Suppressor macrophage treated with lipopolysaccharide for 1 hour (primary cell): ENCODE data around the gene TMEM131.

Source experiments
- DNase-seq, 3 donors: peaks; one replicate each; pipeline ENCODE4 v3.0.0-alpha.2; 2020 to 2022

TMEM131 gene

DNA sequence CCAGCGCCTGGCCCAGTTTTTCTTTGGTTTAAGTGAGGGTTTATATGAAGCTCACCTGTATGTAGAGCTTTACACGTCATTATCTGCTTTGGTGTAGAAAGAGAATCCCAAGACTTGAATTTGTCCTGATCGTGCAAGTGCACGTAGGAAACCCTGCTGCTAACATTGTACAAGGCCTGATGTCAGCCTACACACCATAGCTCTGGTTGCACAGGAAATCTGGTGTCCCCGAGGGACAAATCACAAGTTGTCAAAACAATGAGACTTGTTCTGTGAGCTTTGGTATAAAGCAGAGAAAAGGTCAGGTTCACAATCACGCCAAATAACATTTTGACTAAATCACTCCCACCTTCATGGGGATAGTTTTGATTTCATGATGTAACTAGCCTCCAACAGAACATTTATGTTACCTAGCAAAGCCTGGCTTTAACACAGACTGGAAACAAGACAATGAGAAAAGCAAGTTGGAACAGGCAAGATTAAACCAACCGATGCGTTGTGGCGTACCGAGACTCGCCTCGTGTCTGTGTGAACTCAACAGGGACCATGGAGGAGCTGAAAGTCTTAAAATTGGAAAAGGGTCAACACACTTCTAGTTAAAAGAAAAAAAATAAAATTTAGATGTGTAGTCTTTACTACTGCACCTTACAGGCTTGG, 240.9 kb downstream of the TMEM131 start:
- no peak for DNase-seq

DNA sequence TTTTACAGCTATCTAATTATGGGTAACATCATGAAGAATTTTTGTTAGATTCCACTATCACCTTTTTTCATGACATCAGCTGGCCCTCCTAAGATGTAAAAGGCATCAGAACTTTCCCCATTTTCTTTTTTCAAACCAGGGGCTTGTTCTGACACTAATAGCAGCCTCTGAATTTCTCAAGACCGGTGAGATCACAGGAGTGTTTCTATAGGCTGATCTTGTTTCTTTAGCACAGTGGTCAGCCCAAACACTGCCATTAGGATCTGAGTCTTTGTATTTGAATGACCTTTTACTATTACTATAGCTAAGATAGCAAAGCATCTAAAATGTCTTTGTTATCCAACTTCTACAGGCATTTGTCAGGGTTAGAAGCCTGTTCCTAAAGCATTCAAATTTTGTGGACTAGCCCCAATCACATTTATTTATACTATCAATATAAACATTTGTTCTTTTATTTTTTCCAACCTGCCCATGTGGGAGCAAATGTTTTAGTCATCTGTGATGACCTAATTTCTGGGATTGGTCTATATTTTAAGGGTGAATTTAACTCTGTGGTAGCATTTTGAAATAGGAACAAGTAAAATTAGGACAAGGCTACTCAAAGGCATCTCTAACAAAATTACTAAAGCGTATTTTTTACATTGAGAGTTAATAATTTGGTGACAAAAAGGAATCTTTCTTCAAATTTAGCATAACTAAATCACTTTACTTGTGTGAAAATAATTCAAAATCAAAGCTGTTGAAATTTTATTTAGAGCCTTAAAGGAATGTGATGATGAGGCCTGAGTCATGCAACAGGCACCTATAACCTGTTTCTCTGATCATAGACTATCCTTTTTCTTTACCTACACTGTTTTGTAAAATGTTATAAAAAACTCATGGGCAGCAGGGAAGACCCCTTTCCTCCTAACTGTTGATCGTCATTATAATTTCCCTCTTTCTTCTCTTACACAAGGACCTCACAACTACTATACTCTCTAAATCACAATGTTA, 243.1 kb downstream of the TMEM131 start:
- no peak for DNase-seq

DNA sequence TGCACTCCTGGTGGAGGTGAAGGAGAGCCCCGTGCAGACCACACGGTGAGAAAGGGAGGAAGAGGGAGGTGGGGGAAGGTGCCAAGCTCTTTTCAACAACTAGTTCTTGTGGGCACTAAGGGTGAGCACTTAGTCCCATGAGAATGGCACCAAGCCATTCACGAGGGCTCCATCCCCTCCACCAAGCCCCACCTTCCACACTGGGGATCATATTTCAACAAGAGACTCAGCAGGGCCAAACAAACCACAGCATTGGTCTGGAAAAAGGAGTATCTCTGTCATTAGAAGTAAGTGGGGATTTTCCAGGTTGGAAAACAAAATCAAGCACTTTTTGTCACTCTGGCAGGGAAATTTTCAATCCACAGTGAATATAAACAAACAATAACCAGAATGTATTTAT, 244.0 kb downstream of the TMEM131 start:
- DNase-seq: no peak

- no peak for DNase-seq
These were observed 245.7 kb downstream of the TMEM131 start for GRCh38 chr2:97750017-97750416.

DNA sequence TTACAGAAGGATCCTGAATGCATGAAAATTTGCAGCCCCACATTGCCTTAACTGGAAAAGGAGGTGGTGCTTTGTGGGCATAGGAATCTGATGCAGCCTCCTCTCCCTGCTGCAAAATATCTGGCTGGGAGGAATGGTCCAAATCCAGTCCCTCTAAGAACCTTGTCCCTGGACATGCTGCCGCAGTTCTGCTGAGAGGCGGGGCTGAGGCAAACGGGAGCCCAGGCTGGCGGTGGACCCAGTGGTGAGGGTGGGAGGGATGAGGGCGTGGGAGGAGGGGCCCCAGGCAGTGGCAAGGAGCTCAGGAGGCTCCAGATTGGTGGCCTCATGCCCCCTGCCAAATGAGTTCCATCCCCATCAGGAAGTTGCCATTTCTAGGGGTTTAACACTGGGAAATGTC, 246.2 kb downstream of the TMEM131 start:
- no peak for DNase-seq

GRCh38 chr2:97747716-97748115, 248.0 kb downstream of the TMEM131 start:
- no peak for DNase-seq

DNA sequence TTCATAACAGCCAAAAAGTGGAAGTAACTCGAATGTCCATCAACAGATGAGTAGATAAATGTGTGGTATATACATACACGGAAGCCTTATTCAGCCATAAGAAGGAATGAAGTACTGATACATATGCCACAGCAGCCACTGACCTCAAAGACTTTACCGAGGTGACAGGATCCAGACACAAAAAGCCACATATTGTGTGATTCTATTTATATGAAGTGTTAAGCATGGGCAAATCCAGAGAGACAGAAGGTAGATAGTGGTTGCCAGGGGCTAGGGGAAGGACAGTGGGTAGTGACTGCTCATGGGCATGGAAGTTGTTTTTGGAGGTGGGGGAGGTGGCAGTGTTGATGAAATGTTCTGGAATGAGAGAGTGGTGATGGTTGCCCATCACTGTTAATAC, 248.5 kb downstream of the TMEM131 start:
- DNase-seq: no peak

- no peak for DNase-seq
These were observed 250.1 kb downstream of the TMEM131 start for GRCh38 chr2:97745474-97746174.

GRCh38 chr2:97743913-97744312, 251.8 kb downstream of the TMEM131 start:
- no peak for DNase-seq

DNA sequence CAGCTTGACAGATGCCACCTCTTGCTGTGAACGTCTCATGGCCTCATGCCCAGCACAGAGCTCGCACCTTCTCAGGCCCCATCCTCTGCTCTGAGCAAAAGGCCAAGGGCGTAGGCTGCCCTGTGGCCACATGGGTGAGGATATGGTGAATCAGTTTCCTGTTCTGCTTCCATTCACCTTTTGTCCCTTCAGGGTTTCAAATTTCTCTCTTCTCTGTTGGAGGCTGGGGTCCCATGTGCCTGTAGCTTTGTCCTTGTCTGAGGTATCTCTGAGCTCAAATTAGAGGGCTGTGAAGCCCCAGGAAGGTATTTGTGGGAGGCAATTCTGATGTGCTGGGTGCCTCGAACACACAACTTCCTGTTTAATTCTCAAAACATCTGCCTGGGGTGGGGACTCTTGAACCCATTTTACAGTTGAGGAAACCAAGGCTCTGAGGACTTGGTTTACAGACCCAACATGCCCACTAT, 253.3 kb downstream of the TMEM131 start:
- DNase-seq: peak in 1 of 3 donors; percentile 7

DNA sequence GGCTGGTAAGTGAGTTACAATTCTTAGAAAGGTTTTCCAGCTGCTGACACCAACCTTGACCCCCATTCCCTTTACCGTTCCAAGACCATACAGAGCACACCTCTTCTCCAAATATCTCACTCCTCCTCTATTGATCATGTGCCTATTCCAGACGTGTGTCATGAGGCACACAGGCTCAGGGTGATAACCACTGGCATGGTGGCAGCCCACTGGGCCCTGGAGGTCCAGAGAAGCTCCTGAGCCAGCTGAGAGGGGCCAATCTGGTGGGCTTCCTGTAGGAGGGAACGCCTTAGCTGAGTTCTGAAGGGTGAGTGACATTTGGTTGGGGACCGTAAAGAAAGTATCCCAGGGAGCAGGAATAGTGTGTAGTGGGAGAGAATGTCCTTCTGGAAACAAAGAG, 254.1 kb downstream of the TMEM131 start:
- DNase-seq: no peak

DNA sequence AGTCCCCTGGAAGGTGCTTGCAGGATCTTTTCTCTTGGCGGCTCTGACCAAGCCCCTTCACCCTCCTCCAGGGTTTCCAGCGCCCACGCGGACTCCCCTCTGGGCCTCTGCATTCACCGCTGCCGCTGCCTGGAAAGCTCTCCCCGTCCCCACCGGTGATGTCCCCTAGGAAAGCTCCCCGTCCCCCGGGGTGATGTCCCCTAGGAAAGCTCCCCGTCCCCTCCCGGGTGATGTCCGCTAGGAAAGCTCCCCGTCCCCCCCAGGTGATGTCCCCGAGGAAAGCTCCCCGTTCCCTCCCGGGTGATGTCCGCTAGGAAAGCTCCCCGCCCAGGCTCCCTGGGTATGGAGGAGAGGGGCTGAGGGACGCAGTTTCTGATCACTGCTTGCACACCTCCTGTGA, 254.5 kb downstream of the TMEM131 start:
- no peak for DNase-seq

DNA sequence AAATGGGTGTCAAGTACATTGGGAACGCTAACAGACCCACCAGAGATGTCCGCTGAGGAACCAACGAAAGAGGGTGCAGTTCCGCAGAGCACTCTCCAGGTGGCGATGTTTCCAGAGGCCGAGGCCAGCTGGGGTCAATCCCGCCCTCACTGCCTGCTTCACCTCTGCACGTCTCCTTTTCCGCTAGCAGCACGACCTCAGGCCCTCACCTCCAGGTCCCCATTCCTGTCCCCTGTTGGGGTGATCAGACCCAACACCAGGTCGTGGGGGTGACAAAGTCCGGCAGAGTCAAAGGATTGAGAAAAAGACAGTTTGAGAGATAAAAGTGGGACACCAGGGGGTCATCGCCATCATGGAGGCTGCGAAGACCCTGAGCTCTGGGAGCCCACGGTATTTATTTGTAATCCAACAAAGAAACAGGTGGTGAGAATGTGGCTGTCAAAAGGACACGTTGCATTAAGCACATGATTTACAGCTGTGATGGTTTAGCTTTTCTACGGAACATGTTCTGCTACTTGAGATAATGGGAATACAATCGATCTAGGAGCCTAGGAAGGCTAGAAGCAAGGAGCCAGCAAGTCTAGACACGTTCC, 255.1 kb downstream of the TMEM131 start:
- peak; percentile 50 to 73 (median 67) for DNase-seq

DNA sequence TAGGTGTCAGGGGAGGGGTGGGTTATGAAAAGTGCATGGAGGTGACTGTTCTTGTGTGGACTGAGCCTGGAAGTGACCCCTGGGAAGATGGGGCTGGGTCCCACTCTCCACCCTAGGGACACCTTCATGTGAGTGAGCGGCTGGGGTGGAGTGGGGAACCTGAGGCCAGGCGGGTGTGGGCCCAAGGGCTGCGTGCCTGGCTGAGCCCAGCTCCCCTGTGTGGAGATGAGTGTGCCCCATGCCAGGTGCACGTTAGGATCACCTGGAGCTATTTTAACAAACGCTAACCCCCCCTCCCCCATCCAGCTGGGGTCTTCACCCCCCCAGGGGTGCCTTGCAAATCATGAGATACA, 255.9 kb downstream of the TMEM131 start:
- no peak for DNase-seq

DNA sequence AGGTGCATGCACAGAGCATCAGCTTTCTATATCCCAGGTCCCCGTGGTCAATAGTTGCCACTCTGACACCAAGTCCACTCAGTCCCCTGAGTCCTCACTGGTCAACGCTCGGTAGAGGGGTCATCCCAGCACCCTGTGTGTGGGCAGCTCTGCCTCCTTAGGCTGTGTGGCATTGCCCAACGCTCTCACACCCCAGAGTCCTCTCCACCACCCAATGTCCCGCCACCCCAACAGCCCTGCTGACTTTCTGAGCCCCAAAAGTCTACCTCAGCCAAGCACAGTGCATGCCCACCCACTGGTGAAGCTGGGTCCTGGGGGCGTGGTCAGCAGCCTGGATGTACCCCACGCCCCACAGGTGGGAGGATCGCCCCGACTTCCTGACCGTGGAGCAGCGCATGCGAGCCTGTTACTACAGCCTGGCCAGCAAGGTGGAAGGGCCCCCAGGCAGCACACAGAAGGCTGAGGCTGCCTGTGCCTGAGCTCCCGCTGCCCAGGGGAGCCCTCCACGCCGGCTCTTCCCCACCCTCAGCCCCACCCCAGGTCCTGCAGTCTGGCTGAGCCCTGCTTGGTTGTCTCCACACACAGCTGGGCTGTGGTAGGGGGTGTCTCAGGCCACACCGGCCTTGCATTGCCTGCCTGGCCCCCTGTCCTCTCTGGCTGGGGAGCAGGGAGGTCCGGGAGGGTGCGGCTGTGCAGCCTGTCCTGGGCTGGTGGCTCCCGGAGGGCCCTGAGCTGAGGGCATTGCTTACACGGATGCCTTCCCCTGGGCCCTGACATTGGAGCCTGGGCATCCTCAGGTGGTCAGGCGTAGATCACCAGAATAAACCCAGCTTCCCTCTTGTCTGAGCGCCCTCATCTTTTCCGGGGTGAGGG, 256.5 kb downstream of the TMEM131 start:
- no peak for DNase-seq

GRCh38 chr2:97738179-97739019, 257.3 kb downstream of the TMEM131 start:
- DNase-seq: no peak

- DNase-seq: no peak
These were observed 258.1 kb downstream of the TMEM131 start for GRCh38 chr2:97737421-97738178.

GRCh38 chr2:97736608-97737330, 259.0 kb downstream of the TMEM131 start:
- DNase-seq: no peak

GRCh38 chr2:97736185-97736584, 259.6 kb downstream of the TMEM131 start:
- DNase-seq: no peak

GRCh38 chr2:97735161-97735561, 260.6 kb downstream of the TMEM131 start:
- no peak for DNase-seq
